NCI-H1417 treated with DMSO at 0.1 percent for 48 hours (cell line): ENCODE measurements around the gene SMARCA2.

Experiments
- DNase-seq: peaks from one replicate; lab custom pipeline; 2025; lab: John Stamatoyannopoulos, UW

SMARCA2 gene

DNA sequence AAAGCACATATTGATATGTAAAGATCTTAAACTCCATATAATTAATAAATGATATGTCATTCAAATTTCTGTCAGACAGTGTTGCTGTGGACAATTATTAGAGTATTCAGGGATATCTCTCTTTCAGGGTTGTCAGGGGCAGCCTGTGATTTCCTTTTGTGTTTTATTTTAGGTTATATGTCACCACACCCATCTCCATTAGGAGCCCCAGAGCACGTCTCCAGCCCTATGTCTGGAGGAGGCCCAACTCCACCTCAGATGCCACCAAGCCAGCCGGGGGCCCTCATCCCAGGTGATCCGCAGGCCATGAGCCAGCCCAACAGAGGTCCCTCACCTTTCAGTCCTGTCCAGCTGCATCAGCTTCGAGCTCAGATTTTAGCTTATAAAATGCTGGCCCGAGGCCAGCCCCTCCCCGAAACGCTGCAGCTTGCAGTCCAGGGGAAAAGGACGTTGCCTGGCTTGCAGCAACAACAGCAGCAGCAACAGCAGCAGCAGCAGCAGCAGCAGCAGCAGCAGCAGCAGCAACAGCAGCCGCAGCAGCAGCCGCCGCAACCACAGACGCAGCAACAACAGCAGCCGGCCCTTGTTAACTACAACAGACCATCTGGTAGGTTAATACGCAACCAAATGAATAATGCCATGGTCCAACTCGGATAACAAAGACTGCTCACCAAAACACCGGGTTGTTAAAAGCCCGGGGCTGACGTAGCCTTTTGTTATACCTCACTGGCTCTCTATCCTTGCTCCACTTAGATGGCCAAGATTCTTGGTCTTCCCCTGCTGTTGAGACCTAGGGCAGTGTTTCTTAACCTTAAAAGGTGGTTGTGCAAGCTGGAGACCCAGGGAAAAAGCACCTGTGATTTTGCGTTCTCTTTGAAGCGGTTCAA is 24.4 kb downstream of the SMARCA2 start:
- no peak for DNase-seq

DNA sequence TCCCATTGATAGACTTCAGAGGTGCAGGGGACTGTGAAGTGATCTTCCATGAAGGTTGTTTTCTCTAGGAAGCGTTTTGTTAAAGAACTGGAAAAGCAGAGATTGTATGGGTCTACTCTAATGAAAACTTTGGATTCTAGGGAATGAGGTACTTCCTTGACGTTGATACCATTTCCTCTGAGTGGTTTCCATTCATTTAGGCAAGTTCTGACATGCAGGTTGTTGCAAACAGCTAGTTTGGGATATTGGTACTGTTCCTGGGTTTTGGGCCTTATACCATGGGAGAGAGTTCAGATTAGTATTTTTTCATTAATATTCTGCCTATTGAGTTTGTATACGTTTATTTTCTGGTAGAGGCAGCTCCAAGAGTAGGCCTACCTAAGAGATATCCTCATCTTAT is 25.7 kb downstream of the SMARCA2 start:
- no peak for DNase-seq

GRCh38 chr9:2041736-2042135 is 26.6 kb downstream of the SMARCA2 start:
- no peak for DNase-seq

DNA sequence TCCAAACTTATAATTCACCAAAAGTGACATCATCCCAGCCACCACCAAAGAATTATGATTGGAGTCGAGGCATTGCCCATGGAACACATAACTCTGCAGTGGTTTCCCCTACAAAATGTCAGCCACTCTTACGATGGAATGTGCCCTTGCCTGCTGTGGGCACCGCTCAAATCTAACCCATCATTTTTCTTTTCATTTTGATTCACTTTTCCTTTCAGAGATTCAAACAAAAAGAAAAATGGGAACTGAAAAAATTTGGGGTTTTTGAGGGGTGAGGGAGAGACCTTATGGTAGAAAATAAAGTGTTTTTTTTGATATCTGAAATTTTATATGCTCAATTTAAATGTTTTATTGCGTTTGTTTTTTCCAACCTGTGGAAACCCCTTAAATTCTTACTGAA is 28.1 kb downstream of the SMARCA2 start:
- no peak for DNase-seq

DNA sequence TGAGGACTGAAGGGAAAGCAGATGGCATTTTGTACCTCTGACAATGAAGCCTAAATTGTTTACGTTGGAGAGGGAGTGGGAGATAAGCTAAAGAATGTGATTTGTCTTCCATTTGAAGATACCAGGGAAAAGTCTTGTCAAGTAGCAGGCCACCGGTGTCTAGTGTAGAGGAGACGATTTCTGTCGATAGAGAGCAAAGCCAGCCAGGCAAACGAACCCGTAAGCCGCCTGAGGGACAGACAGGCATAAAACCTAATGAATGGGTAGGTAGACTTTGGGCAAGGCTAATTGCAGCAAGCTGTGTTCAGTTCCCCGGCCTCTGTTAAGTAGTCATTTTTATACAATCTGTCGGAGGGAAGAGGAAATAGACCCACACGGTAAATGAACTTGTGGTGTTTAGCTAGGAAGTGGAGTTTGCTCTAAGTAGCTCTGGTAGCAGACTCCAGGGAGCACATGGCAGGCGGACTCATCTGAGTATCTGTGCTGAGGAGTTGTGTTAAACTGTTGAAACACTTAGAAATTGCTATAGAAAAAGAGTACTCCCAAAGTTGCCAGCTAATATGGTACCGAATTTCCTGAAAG is 28.8 kb downstream of the SMARCA2 start:
- DNase-seq = no peak

- no peak for DNase-seq
Observed at GRCh38 chr9:2047144-2047671, 32.1 kb downstream of the SMARCA2 start.

DNA sequence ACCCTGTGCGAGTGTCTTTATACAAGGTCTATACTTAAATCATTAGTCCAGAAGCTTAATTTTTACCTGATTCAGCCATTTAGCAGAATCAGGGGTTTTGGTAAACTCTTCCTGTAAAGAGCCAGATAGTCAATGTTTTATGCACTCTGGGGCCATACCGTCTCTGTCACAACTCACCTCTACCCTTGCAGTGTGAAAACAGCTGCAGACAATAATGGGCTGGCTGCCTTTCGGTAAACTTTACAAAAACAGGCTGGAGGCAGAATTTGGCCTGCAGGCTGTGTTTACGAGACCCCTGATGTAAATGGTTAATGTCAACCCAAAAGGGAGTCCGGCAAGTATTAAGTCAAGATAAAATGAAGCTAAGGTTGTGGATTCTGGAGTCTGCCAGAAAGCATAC is 32.8 kb downstream of the SMARCA2 start:
- DNase-seq = no peak

GRCh38 chr9:2050236-2050635 is 35.1 kb downstream of the SMARCA2 start:
- DNase-seq = no peak

- DNase-seq = no peak
Observed at GRCh38 chr9:2053883-2054845, 39.0 kb downstream of the SMARCA2 start.

- no peak for DNase-seq
Observed at GRCh38 chr9:2055203-2055658, 40.1 kb downstream of the SMARCA2 start.

DNA sequence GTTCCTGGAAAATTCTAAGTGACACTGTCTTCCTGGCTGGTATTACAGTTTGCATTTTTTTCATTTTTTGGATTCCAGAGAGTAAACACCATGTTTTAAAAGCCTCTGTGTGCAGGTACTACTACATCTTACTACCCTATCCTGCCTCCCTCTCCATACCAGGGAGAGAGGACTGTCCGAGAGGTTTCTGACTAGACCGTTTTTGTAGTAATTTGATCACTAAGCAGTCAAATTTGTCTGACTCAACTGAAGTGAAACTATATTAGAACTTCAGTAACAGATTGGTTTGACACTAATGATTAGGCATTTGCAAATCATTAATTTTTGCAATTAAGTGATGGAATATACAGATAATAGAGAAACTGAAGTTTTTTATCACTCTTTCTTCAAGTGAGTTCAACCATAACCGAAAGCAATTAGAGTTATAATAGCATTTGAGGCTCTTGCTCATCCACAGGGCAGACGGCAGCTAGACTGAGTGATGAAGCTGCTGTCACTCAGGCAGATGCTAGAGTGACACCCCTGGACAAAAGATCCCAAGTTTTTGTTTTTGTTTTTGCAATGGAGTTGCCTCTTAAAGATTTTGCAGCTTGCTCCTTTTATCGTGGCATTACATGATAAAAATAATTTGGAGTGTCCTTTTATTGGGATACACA is 44.3 kb downstream of the SMARCA2 start:
- DNase-seq = no peak

GRCh38 chr9:2060424-2060823 is 45.3 kb downstream of the SMARCA2 start:
- no peak for DNase-seq

DNA sequence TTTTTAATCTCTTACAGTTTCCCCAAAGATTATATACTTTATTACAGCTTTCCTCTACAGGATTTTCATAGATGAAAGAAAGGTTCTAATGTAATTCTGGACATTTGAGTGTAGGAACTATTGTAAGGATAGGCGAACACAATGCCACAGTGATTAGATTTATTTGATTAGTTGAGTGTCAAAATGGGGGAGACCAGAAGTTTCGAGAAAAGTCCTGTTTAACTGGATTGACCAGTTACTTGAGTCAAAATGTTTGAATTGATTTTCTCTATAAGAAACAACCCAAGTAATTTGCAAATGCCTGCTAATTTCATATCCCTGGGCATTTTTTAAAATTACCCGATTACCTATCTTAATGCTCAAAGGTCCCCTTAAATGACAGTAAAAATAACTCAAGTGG is 50.6 kb downstream of the SMARCA2 start:
- no peak for DNase-seq

DNA sequence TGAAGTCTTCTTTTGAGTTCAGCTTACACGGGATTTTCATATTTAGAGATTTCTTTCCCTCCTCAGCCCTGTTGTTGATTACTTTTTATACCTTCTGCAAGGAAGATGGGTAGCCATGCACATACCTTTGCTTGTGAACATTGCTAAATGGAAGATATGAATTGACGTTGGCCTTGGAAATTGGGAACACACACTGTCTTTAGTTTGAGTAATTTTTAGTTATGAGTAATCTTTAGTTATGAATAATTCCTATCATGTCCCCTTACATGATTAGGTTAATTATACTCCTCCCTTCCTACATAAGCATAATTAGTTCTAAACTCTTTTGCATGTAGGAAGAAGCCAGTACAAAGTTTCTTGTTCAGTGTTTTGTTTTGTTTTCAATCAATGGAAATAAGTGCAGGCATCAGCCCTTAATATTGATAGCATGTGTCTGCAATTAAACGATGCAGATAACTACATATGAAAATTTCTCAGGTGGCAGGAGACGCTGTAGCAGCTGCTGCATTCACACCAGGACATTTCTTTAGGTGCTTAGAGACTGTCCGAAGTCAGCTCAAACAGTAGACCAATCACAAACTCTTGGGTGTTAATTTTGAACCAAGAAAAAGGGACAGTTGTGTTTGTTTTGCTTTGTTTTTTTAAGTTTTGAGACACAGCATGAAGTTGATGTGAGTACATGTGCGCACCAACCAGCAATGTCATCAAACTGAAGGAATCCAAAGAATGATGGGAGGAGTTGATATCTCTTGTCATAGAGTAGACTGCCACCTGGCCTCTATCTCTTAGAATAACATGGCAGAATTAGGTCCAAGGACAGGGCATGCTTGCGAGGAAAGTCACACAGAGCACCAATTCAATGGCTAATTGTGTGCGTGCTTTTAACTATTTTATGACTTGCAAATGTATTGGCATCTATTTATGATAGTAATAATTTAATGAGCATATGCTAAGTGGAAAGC is 51.4 kb downstream of the SMARCA2 start:
- no peak for DNase-seq

DNA sequence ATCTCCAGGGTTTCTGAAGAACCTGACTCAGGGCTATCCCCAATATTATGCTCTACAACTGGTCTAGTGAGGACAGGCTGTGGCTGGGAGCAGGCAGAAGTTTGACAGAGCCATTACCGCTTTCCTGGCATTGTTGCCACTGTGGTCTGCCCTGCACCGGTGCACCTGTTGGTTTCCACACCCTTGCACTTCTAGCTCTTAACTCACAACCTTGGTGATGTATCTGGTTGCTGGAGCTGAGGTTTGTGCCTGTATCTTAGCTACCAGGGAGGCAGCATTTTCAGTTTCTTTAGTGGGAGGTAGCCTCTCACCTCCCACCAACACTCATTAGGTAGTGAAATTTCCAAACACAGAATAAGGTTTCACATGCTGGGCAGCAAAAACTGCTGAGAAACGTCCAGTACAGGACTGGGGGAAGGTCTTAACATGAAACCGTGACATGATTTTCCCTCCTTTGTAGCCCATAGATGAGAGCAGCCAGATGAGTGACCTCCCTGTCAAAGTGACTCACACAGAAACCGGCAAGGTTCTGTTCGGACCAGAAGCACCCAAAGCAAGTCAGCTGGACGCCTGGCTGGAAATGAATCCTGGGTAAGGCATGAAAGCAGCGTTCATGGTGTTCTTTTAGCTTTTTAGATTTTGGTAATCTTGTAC is 57.7 kb downstream of the SMARCA2 start:
- DNase-seq = no peak

- DNase-seq = no peak
Observed at GRCh38 chr9:2082772-2083171, 67.6 kb downstream of the SMARCA2 start.

- no peak for DNase-seq
Observed at GRCh38 chr9:2083479-2083878, 68.3 kb downstream of the SMARCA2 start.

GRCh38 chr9:2085716-2086115 is 70.6 kb downstream of the SMARCA2 start:
- no peak for DNase-seq

DNA sequence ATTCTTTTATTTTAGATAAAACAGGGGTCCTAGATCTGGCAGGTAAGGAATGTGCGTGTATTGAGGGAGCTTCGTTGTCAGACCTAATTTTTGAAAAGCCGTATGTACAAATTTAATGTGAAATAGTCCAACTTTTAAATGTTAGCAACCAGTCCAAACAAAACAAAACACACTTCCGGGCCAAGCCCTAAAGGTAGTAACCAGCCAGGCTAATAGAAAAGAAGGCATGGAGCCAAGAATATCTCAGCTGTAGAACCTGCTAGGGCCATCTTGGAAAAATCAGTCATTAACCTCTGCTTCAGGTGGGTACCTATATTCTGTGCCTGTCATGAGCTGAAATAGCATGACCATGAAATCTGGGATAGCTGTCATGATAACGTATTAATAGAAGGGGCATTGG is 71.0 kb downstream of the SMARCA2 start:
- no peak for DNase-seq

- DNase-seq = no peak
Observed at GRCh38 chr9:2086971-2087370, 71.8 kb downstream of the SMARCA2 start.
